HFFc6 (cell line): ENCODE measurements around the gene DLG3. TPM values are rescaled to one million over a fixed set of nuclear protein-coding genes. Genes with fewer than 3 reads are reported as not detected.

ENCODE experiments used
- DNase-seq: peaks from one replicate; pipeline ENCODE4 v3.0.0-alpha.2; 2018
- H3K27ac Mint-ChIP-seq: 2 replicates; pipeline ENCODE4 v1.8.0; 2020; ENCODE audit warnings: mild to moderate bottlenecking, mixed read lengths
- H3K27me3 Mint-ChIP-seq: 2 replicates; pipeline ENCODE4 v1.8.0; 2021; ENCODE audit warnings: mild to moderate bottlenecking, moderate library complexity, mixed read lengths; ENCODE audit not compliant: insufficient read depth
- H3K36me3 Mint-ChIP-seq: 2 replicates; pipeline ENCODE4 v1.8.0; 2021; ENCODE audit warnings: low read depth, mixed read lengths
- H3K4me1 Mint-ChIP-seq: 2 replicates; pipeline ENCODE4 v1.8.0; 2020; ENCODE audit warnings: low read depth, mixed read lengths
- H3K4me3 Mint-ChIP-seq: 2 replicates; pipeline ENCODE4 v1.8.0; 2020; ENCODE audit warnings: mild to moderate bottlenecking, moderate library complexity, mixed read lengths
- H3K9me3 Mint-ChIP-seq: 2 replicates; pipeline ENCODE4 v1.8.0; 2020; ENCODE audit warnings: mild to moderate bottlenecking, mixed read lengths
- CTCF ChIP-seq: fragments of 200-600 bp; sonication (generic); IDR thresholded peaks from 2 replicates; pipeline ENCODE4 v1.5.0; 2021; ENCODE audit warnings: antibody characterized with exemption, mild to moderate bottlenecking
- total RNA-seq, 6 experiments: library from RNA; stranded (reverse); fragmentation: NEBNext Ultra II Directional; extraction: Animal tissue kit (Norgen Biotek cat#: 25700); gene quantifications; 2 replicates in 1 of 6; 3 replicates in 5 of 6; pipeline ENCODE4 v1.2.3, GENCODE V29; 2021

The DLG3 gene
- total RNA-seq, 6 experiments from 2014 or later = 9.2 to 11.3 (median 9.8) TPM

- no peak overlapping the region for H3K27ac Mint-ChIP-seq
- no peak for DNase-seq
- TF ChIP-seq CTCF = no peak
- H3K9me3 Mint-ChIP-seq = no peaks in the 10 kb centered on the region
- H3K4me1 Mint-ChIP-seq = no peaks in the 10 kb centered on the region
- H3K36me3 Mint-ChIP-seq = peaks cover 3% of the 10 kb centered on the region; the same call in 1 of the 2 replicates
- no peak overlapping the region for H3K4me3 Mint-ChIP-seq
- no peaks in the 10 kb centered on the region for H3K27me3 Mint-ChIP-seq
Measured at GRCh38 chrX:70411475-70411874, 33.2 kb upstream of the DLG3 start.

GRCh38 chrX:70421618-70422017 lies 23.0 kb upstream of the DLG3 start:
- Mint-ChIP-seq H3K9me3 (no peaks in the 10 kb centered on the region), H3K27me3 (no peaks in the 10 kb centered on the region), H3K4me1 (no peaks in the 10 kb centered on the region), H3K36me3 (no peaks in the 10 kb centered on the region; the same call in 1 of the 2 replicates), H3K4me3 (no peak overlapping the region), H3K27ac (no peak overlapping the region)
- no peak for TF ChIP-seq CTCF
- DNase-seq = no peak

GRCh38 chrX:70422851-70423341 lies 21.7 kb upstream of the DLG3 start, which contains the start of gene GDPD2:
Gene GDPD2 (plus strand): TSS chrX:70423314. CDS start chrX:70424985, 1,671 bp downstream.
- no peak for DNase-seq

GRCh38 chrX:70423936-70424675 lies 20.5 kb upstream of the DLG3 start:
- DNase-seq = no peak
- TF ChIP-seq CTCF = no peak
- Mint-ChIP-seq H3K27ac (no peak overlapping the region), H3K27me3 (no peaks in the 10 kb centered on the region), H3K36me3 (no peaks in the 10 kb centered on the region), H3K4me1 (no peaks in the 10 kb centered on the region), H3K4me3 (no peak overlapping the region), H3K9me3 (no peaks in the 10 kb centered on the region)

More at GRCh38 chrX:70422851-70423341, 21.7 kb upstream of the DLG3 start, which contains the start of gene GDPD2:
- Mint-ChIP-seq H3K9me3 (no peaks in the 10 kb centered on the region), H3K27ac (no peak within 1 kb of the TSS), H3K4me1 (no peaks in the 10 kb centered on the region), H3K36me3 (no peaks in the 10 kb centered on the region; the same call in 1 of the 2 replicates), H3K27me3 (no peaks in the 10 kb centered on the region), H3K4me3 (no peak within 1 kb of the TSS)
- TF ChIP-seq CTCF = no peak; the same call in 1 of the 2 replicates

DNA sequence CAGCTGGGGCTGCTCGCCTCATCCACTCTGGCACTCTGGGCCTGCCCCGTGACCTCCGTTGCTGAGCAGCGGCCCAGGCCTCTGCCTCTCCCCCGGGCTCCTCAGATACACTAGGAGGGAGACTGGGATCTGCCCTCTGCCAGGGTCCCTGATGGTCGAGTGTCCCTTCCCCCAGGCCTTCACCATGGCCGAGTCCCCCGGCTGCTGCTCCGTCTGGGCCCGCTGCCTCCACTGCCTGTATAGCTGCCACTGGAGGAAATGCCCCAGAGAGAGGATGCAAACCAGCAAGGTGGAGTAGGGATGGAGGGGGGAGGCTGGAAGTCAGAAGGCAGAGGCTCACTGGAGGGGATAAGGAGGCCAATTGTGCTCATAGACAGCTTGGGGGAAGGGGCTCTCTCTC lies 19.8 kb upstream of the DLG3 start:
- TF ChIP-seq CTCF = no peak
- Mint-ChIP-seq H3K27ac (no peak overlapping the region), H3K4me1 (no peaks in the 10 kb centered on the region)

More for the DNA sequence above, 19.8 kb upstream of the DLG3 start:
- DNase-seq = no peak
- H3K4me3 Mint-ChIP-seq = no peak overlapping the region
- no peaks in the 10 kb centered on the region for H3K36me3 Mint-ChIP-seq
- H3K9me3 Mint-ChIP-seq = no peaks in the 10 kb centered on the region
- no peaks in the 10 kb centered on the region for H3K27me3 Mint-ChIP-seq
